HepG2 (cell line): ENCODE results near the gene TBCE. TPM values are rescaled to one million over a fixed set of nuclear protein-coding genes. Genes with fewer than 3 reads are reported as not detected.

Experiments used
- FOXP1 ChIP-seq, 2 experiments: fragments of 450-650 bp in 1 of 2; IDR thresholded peaks; 2 replicates each; pipeline ENCODE4 v1.6.1; 2017 to 2018; ENCODE audit warnings: antibody characterized with exemption in 1 of 2
- MEIS2 ChIP-seq: sonication (generic); formaldehyde crosslinking; IDR thresholded peaks from 2 replicates; pipeline ENCODE4 v1.9.0; 2021; ENCODE audit warnings: mild to moderate bottlenecking, missing genetic modification reagents
- RBM39 ChIP-seq: fragments of 200-400 bp; formaldehyde crosslinking; IDR thresholded peaks from one replicate; pipeline ENCODE4 v1.6.1; 2018; ENCODE audit warnings: antibody characterized with exemption, mild to moderate bottlenecking, low read depth, low read length; ENCODE audit not compliant: poor library complexity, severe bottlenecking
- SMAD1 ChIP-seq: sonication (generic); formaldehyde crosslinking; IDR thresholded peaks from 2 replicates; pipeline ENCODE4 v1.4.0; 2020; ENCODE audit warnings: missing genetic modification reagents, low read depth, mild to moderate bottlenecking, borderline replicate concordance
- SOX6 ChIP-seq, 2 experiments: fragments of 450-650 bp in 1 of 2; sonication (generic) in 1 of 2; formaldehyde crosslinking in 1 of 2; IDR thresholded peaks; 2 replicates each; pipeline versions ENCODE4 v1.4.0 to v1.6.1; 2017 to 2020; ENCODE audit warnings: antibody characterized with exemption in 1 of 2, mild to moderate bottlenecking in 1 of 2, missing genetic modification reagents in 1 of 2
- TCF12 ChIP-seq, 2 experiments: fragments of 450-650 bp in 1 of 2; sonication (generic) in 1 of 2; formaldehyde crosslinking in 1 of 2; IDR thresholded peaks; 2 replicates each; pipeline versions ENCODE4 v1.6.1 to v1.8.0; 2017 to 2022; ENCODE audit warnings: antibody characterized with exemption in 1 of 2, mild to moderate bottlenecking in 1 of 2, missing genetic modification reagents in 1 of 2, moderate library complexity in 1 of 2
- ZBTB1 ChIP-seq: sonication (generic); formaldehyde crosslinking; IDR thresholded peaks from 2 replicates; pipeline ENCODE4 v1.4.0; 2020; ENCODE audit warnings: missing genetic modification reagents, borderline replicate concordance
- ZKSCAN1 ChIP-seq: fragments of 150-350 bp; IDR thresholded peaks from 2 replicates; pipeline ENCODE4 v1.6.1; 2014; ENCODE audit warnings: low read length
- ZNF205 ChIP-seq: IDR thresholded peaks from 2 replicates; pipeline ENCODE4 v1.6.1; 2018; ENCODE audit warnings: missing biosample characterization, missing genetic modification reagents
- ZNF777 ChIP-seq: sonication (generic); formaldehyde crosslinking; IDR thresholded peaks from 2 replicates; pipeline ENCODE4 v1.4.0; 2020; ENCODE audit warnings: missing genetic modification reagents
- polyA plus RNA-seq, 8 experiments: library from polyadenylated mRNA; depleted of rRNA in 3 of 8; stranded (reverse) in 7 of 8; unstranded in 1 of 8; fragments of >200 nt; fragmentation: Illumina TruSeq in 4 of 8; extraction: Trizol in 4 of 8; gene quantifications; 2 replicates each; pipeline versions ENCODE4 v1.2.1 to v1.2.3, GENCODE V29; 2011 to 2016; ENCODE audit warnings: low read depth in 4 of 8, missing spikeins in 1 of 8, mixed read lengths in 1 of 8; ENCODE audit not compliant: insufficient read depth in 1 of 8
- total RNA-seq, 5 experiments: library from RNA; depleted of rRNA; stranded (reverse); fragments of >200 nt; fragmentation: Illumina TruSeq; extraction: Trizol; gene quantifications; 2 replicates each; pipeline ENCODE4 v1.2.3, GENCODE V29; 2016; ENCODE audit warnings: low read depth in 1 of 5
- TF ChIP-seq, protein P1 (sequence below): sonication (generic); formaldehyde crosslinking; IDR thresholded peaks from 2 replicates; pipeline ENCODE4 v1.8.1; 2023; ENCODE audit warnings: mild to moderate bottlenecking, inconsistent platforms, moderate library complexity, missing genetic modification reagents, borderline replicate concordance
- TF ChIP-seq, protein P2 (sequence below): sonication (generic); formaldehyde crosslinking; IDR thresholded peaks from 2 replicates; pipeline ENCODE4 v1.8.1; 2023; ENCODE audit warnings: missing genetic modification reagents, mild to moderate bottlenecking, borderline replicate concordance
- TF ChIP-seq, protein P3 (sequence below): IDR thresholded peaks from 2 replicates; pipeline ENCODE4 v1.6.1; 2018; ENCODE audit warnings: missing genetic modification reagents, mild to moderate bottlenecking, missing compliant biosample characterization
- TF ChIP-seq, protein P4 (sequence below): sonication (generic); formaldehyde crosslinking; IDR thresholded peaks from 2 replicates; pipeline ENCODE4 v1.5.0; 2020; ENCODE audit warnings: mild to moderate bottlenecking, missing genetic modification reagents
- TF ChIP-seq, protein P5 (sequence below): sonication (generic); formaldehyde crosslinking; conservative IDR thresholded peaks from 2 replicates; pipeline ENCODE4 v1.4.0; 2020; ENCODE audit warnings: mild to moderate bottlenecking, missing genetic modification reagents, moderate library complexity

The TBCE gene
- total and polyA plus RNA-seq, 2 of the 13 experiments (the other 11 are each of a cell fraction or from before 2014, with no cell fraction given), result 25.6 to 31.1 TPM

DNA sequence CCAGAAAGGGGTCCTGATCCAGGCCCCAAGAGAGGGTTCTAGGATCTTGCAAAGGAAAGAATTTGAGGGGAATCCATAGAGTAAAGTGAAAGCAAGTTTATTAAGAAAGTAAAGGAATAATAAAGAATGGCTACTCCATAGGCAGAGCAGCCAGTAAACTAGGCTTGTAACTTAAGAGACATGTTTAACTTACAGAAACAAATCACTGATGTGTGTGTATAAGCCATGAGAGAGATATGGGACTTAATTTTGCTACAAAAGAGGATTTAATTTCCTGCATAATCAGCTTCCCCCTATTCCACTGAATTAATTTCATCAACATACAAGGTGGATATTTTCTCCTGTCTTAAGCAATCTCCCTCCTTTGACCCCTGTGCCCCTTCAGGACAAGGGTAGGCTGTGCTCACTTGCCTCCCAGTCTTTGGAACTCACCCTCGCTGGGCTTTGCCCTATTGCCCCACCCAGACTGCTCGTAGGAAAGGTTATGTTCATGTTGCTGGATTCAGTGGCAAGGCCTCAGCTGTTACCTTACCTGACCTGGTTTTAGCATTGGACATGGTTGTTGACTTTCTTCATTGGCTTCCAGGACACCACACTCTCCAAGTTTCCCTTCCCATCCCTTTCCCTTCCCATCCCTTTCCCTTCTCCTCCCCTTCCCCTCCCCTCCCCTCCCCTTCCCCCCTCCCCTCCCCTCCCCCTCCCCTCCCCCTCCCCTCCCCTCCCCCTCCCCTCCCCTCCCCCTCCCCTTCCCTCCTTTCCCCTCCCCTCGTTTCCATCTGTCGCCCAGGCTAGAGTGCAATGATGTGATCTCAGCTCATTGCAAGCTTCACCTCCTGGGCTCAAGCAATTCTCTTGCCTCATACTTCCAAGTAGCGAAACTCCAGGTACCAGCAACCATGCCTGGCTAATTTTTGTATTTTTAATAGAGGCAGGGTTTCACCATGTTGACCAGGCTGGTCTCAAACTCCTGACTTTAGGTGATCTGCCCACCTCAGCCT is 44.6 kb downstream of the TBCE start (continued):
- TF ChIP-seq, protein P1, sequence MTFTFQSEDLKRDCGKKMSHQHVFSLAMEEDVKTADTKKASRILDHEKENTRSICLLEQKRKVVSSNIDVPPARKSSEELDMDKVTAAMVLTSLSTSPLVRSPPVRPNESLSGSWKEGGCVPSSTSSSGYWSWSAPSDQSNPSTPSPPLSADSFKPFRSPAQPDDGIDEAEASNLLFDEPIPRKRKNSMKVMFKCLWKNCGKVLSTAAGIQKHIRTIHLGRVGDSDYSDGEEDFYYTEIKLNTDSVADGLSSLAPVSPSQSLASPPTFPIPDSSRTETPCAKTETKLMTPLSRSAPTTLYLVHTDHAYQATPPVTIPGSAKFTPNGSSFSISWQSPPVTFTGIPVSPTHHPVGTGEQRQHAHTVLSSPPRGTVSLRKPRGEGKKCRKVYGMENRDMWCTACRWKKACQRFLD (CRISPR knock-in tag), result no peak
- no peak for TF ChIP-seq ZNF777 (CRISPR knock-in tag)
- TF ChIP-seq, protein P2, sequence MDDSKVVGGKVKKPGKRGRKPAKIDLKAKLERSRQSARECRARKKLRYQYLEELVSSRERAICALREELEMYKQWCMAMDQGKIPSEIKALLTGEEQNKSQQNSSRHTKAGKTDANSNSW (CRISPR knock-in tag), result no peak
- TF ChIP-seq SOX6 (IDR thresholded peaks at IDR 0.05), result no peak
- TF ChIP-seq SOX6 (CRISPR knock-in tag; IDR thresholded peaks at IDR 0.05), result peak; percentile 65
- TF ChIP-seq SMAD1 (CRISPR knock-in tag), result no peak
- TF ChIP-seq, protein P3, sequence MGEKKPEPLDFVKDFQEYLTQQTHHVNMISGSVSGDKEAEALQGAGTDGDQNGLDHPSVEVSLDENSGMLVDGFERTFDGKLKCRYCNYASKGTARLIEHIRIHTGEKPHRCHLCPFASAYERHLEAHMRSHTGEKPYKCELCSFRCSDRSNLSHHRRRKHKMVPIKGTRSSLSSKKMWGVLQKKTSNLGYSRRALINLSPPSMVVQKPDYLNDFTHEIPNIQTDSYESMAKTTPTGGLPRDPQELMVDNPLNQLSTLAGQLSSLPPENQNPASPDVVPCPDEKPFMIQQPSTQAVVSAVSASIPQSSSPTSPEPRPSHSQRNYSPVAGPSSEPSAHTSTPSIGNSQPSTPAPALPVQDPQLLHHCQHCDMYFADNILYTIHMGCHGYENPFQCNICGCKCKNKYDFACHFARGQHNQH (CRISPR knock-in tag), result peak; percentile 51; the same call in 1 of the 2 replicates
- no peak for TF ChIP-seq TCF12 (IDR thresholded peaks at IDR 0.05)
- TF ChIP-seq TCF12 (CRISPR knock-in tag; IDR thresholded peaks at IDR 0.05), result no peak
- TF ChIP-seq, protein P4, sequence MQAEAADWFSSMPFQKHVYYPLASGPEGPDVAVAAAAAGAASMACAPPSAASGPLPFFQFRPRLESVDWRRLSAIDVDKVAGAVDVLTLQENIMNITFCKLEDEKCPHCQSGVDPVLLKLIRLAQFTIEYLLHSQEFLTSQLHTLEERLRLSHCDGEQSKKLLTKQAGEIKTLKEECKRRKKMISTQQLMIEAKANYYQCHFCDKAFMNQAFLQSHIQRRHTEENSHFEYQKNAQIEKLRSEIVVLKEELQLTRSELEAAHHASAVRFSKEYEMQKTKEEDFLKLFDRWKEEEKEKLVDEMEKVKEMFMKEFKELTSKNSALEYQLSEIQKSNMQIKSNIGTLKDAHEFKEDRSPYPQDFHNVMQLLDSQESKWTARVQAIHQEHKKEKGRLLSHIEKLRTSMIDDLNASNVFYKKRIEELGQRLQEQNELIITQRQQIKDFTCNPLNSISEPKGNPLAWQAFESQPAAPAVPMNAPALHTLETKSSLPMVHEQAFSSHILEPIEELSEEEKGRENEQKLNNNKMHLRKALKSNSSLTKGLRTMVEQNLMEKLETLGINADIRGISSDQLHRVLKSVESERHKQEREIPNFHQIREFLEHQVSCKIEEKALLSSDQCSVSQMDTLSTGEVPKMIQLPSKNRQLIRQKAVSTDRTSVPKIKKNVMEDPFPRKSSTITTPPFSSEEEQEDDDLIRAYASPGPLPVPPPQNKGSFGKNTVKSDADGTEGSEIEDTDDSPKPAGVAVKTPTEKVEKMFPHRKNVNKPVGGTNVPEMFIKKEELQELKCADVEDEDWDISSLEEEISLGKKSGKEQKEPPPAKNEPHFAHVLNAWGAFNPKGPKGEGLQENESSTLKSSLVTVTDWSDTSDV (CRISPR knock-in tag), result no peak
- TF ChIP-seq ZBTB1 (CRISPR knock-in tag), result no peak
- no peak for TF ChIP-seq ZNF205
- no peak for TF ChIP-seq RBM39
- no peak for TF ChIP-seq MEIS2 (CRISPR knock-in tag)
- no peak for TF ChIP-seq FOXP1 (IDR thresholded peaks at IDR 0.05)
- TF ChIP-seq FOXP1 (CRISPR knock-in tag; IDR thresholded peaks at IDR 0.05), result peak; percentile 67
- TF ChIP-seq ZKSCAN1, result no peak
- TF ChIP-seq, protein P5, sequence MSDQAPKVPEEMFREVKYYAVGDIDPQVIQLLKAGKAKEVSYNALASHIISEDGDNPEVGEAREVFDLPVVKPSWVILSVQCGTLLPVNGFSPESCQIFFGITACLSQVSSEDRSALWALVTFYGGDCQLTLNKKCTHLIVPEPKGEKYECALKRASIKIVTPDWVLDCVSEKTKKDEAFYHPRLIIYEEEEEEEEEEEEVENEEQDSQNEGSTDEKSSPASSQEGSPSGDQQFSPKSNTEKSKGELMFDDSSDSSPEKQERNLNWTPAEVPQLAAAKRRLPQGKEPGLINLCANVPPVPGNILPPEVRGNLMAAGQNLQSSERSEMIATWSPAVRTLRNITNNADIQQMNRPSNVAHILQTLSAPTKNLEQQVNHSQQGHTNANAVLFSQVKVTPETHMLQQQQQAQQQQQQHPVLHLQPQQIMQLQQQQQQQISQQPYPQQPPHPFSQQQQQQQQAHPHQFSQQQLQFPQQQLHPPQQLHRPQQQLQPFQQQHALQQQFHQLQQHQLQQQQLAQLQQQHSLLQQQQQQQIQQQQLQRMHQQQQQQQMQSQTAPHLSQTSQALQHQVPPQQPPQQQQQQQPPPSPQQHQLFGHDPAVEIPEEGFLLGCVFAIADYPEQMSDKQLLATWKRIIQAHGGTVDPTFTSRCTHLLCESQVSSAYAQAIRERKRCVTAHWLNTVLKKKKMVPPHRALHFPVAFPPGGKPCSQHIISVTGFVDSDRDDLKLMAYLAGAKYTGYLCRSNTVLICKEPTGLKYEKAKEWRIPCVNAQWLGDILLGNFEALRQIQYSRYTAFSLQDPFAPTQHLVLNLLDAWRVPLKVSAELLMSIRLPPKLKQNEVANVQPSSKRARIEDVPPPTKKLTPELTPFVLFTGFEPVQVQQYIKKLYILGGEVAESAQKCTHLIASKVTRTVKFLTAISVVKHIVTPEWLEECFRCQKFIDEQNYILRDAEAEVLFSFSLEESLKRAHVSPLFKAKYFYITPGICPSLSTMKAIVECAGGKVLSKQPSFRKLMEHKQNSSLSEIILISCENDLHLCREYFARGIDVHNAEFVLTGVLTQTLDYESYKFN (CRISPR knock-in tag), result peak; percentile 77
